GM12878 (cell line): ENCODE data around the gene DPYSL3.

ENCODE experiments used
- BCLAF1 ChIP-seq: fragments of 450-650 bp; IDR thresholded peaks from 2 replicates; pipeline ENCODE4 v1.6.1; 2017; ENCODE audit warnings: antibody characterized with exemption, mild to moderate bottlenecking, moderate library complexity
- CBFB ChIP-seq: IDR thresholded peaks from 2 replicates; pipeline ENCODE4 v1.6.1; 2016; ENCODE audit warnings: antibody characterized with exemption, low read depth
- CTCF ChIP-seq, 3 experiments: IDR thresholded peaks in 2 of 3; conservative IDR thresholded peaks in 1 of 3; 2 replicates each; pipeline ENCODE4 v1.5.1; 2011; ENCODE audit warnings: low read depth in 3 of 3, low read length in 3 of 3, mild to moderate bottlenecking in 3 of 3, control low read depth in 2 of 3, moderate library complexity in 2 of 3, inconsistent platforms in 1 of 3, mixed read lengths in 1 of 3; ENCODE audit not compliant: control insufficient read depth in 2 of 3, insufficient read depth in 1 of 3; ENCODE audit errors: extremely low read depth in 1 of 3
- E2F4 ChIP-seq: IDR thresholded peaks from 2 replicates; pipeline ENCODE4 v1.6.1; 2012; ENCODE audit warnings: low read depth, low read length, improper control_type of control experiment
- EGR1 ChIP-seq, 2 experiments: IDR thresholded peaks; 1 replicate in 1 of 2; 2 replicates in 1 of 2; pipeline ENCODE4 v1.6.1; 2011 to 2012; ENCODE audit warnings: low read depth in 2 of 2, low read length in 2 of 2, borderline replicate concordance in 1 of 2, mild to moderate bottlenecking in 1 of 2, moderate library complexity in 1 of 2
- ELK1 ChIP-seq: IDR thresholded peaks from 2 replicates; pipeline ENCODE4 v1.6.1; 2012; ENCODE audit warnings: low read depth, low read length, improper control_type of control experiment
- GABPA ChIP-seq: IDR thresholded peaks from 2 replicates; pipeline ENCODE4 v1.6.1; 2014; ENCODE audit warnings: antibody characterized with exemption, low read depth, mild to moderate bottlenecking, inconsistent platforms
- MXI1 ChIP-seq: fragments of 150-350 bp; IDR thresholded peaks from 2 replicates; pipeline ENCODE4 v1.6.1; 2011; ENCODE audit warnings: low read depth, mild to moderate bottlenecking, inconsistent platforms, low read length, improper control_type of control experiment
- NR2F1 ChIP-seq: fragments of 450-650 bp; conservative IDR thresholded peaks from 2 replicates; pipeline ENCODE4 v1.6.1; 2017; ENCODE audit warnings: mild to moderate bottlenecking
- POLR2A ChIP-seq: IDR thresholded peaks from 2 replicates; pipeline ENCODE4 v1.6.1; 2011; ENCODE audit warnings: low read depth, mild to moderate bottlenecking, low read length
- TAF1 ChIP-seq: IDR thresholded peaks from 2 replicates; pipeline ENCODE4 v1.6.1; 2011; ENCODE audit warnings: mild to moderate bottlenecking, low read depth, low read length, borderline replicate concordance

- no peak for TF ChIP-seq ELK1
- TF ChIP-seq MXI1 = no peak
- no peak for TF ChIP-seq E2F4
- no peak for TF ChIP-seq CTCF (IDR thresholded peaks at IDR 0.05 in 2 of 3, conservative IDR thresholded peaks at IDR 0.05 in 1 of 3; ENCODE audit: control insufficient read depth in 2 of 3, extremely low read depth in 1 of 3, insufficient read depth in 1 of 3, low read depth in 3 of 3, low read length in 3 of 3)
- no peak for TF ChIP-seq BCLAF1
- TF ChIP-seq POLR2A = no peak
- TF ChIP-seq CBFB = no peak
- no peak for TF ChIP-seq TAF1
- no peak for TF ChIP-seq NR2F1
- no peak for TF ChIP-seq GABPA
- TF ChIP-seq EGR1 (IDR thresholded peaks at IDR 0.05; ENCODE audit: borderline replicate concordance in 1 of 2, low read depth in 2 of 2, low read length in 2 of 2) = no peak
These were observed 41.8 kb downstream of the DPYSL3 start for GRCh38 chr5:147467973-147468508.
